ENCODE measurements around the gene GPC5. TPM values are rescaled to one million over a fixed set of nuclear protein-coding genes. Genes with fewer than 3 reads are reported as not detected.

The GPC5 gene
- total and polyA plus RNA-seq, 9 of the 15 experiments (the other 6 are each of a cell fraction or from before 2014, with no cell fraction given), result 0.18 to 0.27 TPM; not detected in 7

- H3K9me1 ChIP-seq (ENCODE audit: control insufficient read depth, insufficient read depth, low read length), result no peaks in the 10 kb centered on the region
- H4K20me1 ChIP-seq (replicated peaks; ENCODE audit: control insufficient read depth, insufficient read depth, low read length), result no peaks in the 10 kb centered on the region
- in situ Hi-C loops (cut with MboI) (no loop called here), intact Hi-C loops (cut with micrococcal nuclease) (no loop called here)
- ATAC-seq (no peak), FAIRE-seq (no peak), DNase-seq (ENCODE audit: extremely low read depth in 1 of 4, low spot score in 3 of 4) (no peak)
- no peak overlapping the region for H3K4me3 ChIP-seq
- 0% methylated on average over 1 of the region's 1 CpG for WGBS (ENCODE audit: insufficient coverage, low coverage, missing lambda C conversion rate)
- H3K4me1 ChIP-seq (replicated peaks in 1 of 2; ENCODE audit: control insufficient read depth in 2 of 2, insufficient read depth in 2 of 2, low read length in 2 of 2), result no peaks in the 10 kb centered on the region
- POLR2A ChIA-PET, result no interaction called here
- no peaks in the 10 kb centered on the region for H3K27me3 ChIP-seq (ENCODE audit: control insufficient read depth in 2 of 2, insufficient read depth in 2 of 2, low read length in 2 of 2)
- CTCF ChIA-PET (ENCODE audit: low intra/inter-chr PET ratio), result no interaction called here
- BruUV-seq (replicated peaks), result no TSS peak
- H3K27ac ChIP-seq (ENCODE audit: extremely low read depth, low read depth, low read length), result no peak overlapping the region
- no peak overlapping the region for H3K9ac ChIP-seq (ENCODE audit: insufficient read depth in 1 of 2, low read depth in 2 of 2, low read length in 2 of 2)
- TF ChIP-seq XRCC5 (IDR thresholded peaks at IDR 0.05; ENCODE audit: low read depth, low read length), result no peak
- no peak for TF ChIP-seq CBX2 (IDR thresholded peaks at IDR 0.05; ENCODE audit: insufficient read depth, low read length, poor library complexity, severe bottlenecking)
- no peak for TF ChIP-seq RNF2 (IDR thresholded peaks at IDR 0.05)
- no peak for TF ChIP-seq NFE2L1 (tag; IDR thresholded peaks at IDR 0.05; ENCODE audit: borderline replicate concordance, low read depth)
- TF ChIP-seq ZBTB8A (IDR thresholded peaks at IDR 0.05; ENCODE audit: partially characterized antibody), result no peak
- TF ChIP-seq ZNF23 (CRISPR knock-in tag; IDR thresholded peaks at IDR 0.05), result no peak
- no peak for TF ChIP-seq ZC3H4 (CRISPR knock-in tag; IDR thresholded peaks at IDR 0.05; ENCODE audit: borderline replicate concordance)
- no peak for TF ChIP-seq GATA2 (CRISPR knock-in tag; IDR thresholded peaks at IDR 0.05)
- no peak for TF ChIP-seq UBTF (IDR thresholded peaks at IDR 0.05; ENCODE audit: borderline replicate concordance in 1 of 2, low read depth in 2 of 2, low read length in 2 of 2)
- TF ChIP-seq NFIC (IDR thresholded peaks at IDR 0.05), result no peak
- H3K9me3 ChIP-seq (replicated peaks; ENCODE audit: control insufficient read depth, insufficient read depth, low read depth, low read length), result no peaks in the 10 kb centered on the region; the same call in 1 of the 2 replicates
- H2AFZ ChIP-seq (ENCODE audit: low read depth, low read length), result no peak overlapping the region
- no peak overlapping the region for H3K4me2 ChIP-seq (ENCODE audit: insufficient read depth, low read length)
- no peaks in the 10 kb centered on the region for H3K79me2 ChIP-seq (ENCODE audit: control insufficient read depth, insufficient read depth, low read length)
- H3K36me3 ChIP-seq (ENCODE audit: control insufficient read depth, insufficient read depth, low read length), result no peaks in the 10 kb centered on the region
Measured at GRCh38 chr13:91792054-91792453, 393.6 kb downstream of the GPC5 start.
